Right renal pelvis (tissue), 4 donors: ENCODE measurements around the gene TRAF1. TPM values are rescaled to one million over a fixed set of nuclear protein-coding genes. Genes with fewer than 3 reads are reported as not detected.

ENCODE experiments used
- DNase-seq, 4 donors: peaks; one replicate each; pipeline ENCODE4 v3.0.0-alpha.2; 2013; ENCODE audit warnings: low read depth in 4 of 4, low spot score in 3 of 4, missing footprints in 1 of 4
- polyA plus RNA-seq, 4 donors: library from polyadenylated mRNA; unstranded; fragments of 120-200 nt; gene quantifications; one replicate each; pipeline ENCODE4 v1.2.1, GENCODE V29; 2013; ENCODE audit not compliant: insufficient read length in 4 of 4

The TRAF1 gene
- polyA plus RNA-seq, 4 donors, result 4.6 to 6.0 (median 4.9) TPM

DNA sequence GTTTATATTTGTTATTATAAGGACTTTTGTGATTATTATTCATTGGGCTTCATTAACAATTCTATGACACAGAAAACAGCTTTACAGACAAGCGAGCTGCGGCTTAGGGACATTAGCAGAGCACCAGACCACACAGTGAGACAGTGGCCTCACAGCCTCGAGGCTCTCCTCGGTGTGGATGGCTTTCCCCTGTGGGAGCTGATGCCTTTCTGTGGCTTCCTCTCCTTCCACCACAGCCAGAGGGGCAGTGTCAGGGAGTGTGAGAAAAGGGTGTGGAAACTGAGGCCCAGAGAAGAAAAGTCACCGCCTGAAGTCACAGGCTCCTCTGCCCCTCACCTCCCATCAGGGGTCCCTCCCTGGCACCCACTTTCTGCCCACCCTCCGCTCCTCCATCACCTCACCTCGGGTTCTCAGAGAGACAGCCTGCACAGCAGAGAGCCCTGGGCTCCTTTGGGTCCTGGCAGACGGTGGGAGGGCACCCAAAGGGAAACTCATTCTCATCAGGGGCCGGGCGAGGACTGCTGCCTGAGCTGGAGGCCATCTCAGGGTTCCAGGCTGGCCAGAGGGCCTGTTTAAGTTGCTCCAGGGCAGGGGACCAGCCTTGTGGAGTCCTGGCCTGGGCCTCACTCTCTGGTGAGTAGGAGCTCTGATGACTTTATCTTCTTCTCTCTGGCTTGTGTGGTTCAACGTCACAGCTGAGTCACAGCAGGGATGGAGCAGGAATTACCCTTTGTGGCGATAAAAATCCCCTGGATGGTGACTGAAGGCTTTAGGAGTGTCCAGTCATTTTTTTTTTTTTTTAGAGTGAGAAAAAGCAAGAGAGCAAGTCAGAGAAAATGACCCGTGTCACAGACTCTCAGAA is 830 bp downstream of the TRAF1 start:
- no peak for DNase-seq

DNA sequence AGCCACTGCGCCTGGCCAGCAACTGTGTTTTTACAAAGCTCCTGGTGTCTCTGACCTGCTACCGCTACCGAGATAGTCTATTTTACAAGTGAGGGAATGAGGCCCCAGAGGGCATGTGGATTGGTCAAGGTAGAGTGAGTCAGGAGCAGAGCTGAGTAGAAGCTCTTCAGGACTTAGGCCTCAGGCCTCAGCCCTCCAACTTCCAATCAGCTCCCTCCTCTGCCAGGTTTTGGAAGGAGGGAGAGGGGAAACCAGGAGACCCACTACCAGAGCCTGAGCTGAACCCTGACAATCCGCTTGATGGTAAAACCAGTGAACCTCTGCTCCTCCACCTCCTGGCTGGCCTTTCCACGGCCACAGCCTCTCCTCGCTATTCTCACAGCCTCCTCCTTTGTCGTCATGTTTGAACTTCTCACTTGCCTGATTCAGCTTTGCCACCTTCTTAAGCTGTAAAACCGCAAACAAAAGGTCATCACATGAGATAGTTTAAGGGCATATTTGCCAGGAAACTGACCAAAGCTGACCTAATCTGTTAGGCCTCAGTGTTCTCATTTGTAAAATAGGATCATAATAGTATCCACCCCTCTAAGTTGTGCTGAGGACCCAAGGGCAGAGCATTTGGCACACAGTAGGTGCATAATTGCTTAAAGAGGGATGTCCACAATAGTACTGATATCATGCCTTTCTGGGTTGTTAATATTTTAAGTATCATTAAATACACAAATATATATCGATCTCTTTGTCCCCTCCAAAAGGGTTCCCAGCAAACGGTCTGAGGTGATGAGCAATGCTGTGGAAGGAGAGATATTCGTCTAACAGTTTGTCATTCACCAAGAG is 1.7 kb downstream of the TRAF1 start:
- no peak for DNase-seq

DNA sequence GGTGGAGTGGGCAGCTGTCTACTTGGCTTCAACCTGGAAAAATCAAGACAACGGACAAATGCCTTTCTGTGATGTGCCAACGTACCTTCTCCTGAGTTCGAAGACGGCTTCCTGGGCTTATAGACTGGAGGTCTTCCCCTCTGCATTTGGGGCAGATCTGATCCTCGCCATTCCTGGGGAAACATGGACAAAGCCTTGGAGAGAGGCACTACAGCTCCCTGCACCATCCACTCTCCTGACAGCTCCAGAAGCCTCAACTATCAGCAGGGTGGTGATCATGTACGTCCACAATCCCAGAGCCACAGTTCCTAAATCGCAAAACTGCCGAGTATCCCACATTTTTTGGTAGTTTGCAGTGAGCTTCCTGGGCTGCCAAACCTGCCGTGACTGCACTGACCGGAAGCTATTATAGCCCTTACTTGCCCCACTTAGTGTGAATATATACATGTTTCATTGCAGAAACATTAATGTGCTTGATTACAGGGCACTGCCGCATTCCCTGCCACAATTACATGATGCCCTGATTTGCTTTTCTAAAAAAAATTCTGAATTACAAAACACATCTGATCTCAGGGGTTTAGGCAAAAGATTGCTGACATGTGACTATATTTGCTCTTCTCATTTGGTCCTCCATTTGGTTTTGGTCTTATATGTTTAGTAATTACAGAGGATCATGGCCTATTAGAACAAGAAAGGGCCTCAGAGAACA is 2.8 kb downstream of the TRAF1 start:
- DNase-seq, result no peak

DNA sequence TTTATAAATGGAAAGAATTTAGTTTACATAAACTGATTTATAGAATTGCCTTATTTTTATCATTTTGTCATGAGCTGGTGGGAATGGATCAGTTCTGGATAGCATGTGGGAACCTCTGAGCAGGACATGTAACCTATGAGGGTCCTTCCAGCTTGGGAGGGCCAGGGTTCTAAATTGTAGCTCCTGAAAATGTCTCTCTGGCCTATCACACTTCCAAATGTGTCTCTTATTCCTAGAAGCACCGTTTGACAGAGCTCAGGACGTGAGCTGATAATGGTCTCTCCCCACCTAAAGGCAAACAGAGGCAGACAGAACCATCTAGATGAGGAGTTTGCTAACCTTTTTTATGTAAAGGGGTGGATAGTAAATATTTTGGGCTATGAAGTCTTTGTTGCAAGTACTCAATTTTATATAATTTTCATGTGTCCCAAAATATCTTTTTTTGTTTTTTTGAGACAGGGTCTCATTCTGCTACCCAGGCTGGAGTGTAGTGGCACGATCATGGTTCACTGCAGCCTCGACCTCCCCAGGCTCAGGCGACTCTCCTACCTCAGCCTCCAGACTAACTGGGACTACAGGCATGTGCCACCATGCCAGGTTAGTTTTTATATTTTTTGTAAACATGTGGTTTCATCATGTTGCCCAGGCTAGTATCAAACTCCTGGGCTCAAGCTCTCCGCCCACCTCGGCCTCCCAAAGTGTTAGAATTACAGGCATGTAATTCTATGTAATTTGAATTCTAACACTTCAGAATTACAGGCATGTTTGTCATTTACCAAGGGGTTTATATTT is 4.0 kb downstream of the TRAF1 start:
- DNase-seq, result no peak

DNA sequence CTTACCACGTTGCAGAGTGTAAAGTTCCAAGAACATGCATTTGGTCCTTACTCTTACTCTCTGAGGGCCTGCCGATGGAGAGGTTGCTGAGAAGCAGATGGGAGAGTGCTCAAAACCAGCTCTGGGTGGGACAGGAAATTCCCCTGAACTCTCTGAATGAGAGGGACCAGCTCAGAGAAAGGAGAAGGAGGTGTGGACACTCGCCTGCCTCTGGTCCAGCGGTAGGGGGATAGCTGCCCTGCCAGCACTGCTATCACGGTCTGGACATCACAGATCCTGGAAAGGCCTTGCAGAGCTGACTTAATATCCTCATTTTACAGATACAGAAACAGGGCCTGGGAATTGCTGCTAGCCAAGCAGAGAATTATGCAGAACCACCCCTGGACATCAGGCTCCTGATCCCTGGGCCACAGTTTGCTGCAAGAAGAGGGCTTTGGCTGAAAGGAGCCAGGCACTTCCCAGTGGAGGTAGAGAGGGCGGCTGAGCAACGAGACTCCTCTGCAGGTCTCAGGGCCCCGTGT is 4.9 kb downstream of the TRAF1 start:
- no peak for DNase-seq

DNA sequence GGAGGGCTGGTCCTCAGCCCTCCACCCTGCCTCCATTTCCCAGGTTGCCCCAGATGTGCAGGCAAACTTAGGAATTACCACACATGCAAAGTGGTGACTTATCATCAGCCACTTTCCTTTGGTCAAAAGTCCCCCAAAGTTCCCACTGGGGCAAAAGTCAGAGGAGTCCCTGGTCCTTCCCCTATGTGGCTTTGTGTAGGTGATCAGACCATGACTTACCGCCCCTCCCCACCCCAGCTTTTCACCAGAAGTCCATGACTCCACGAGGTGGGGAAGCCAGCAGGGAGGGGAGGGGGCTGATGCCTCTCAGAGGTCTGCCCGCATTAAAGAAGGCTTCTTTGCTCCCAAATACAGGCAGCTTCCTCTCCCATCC is 5.8 kb downstream of the TRAF1 start:
- DNase-seq, result no peak

DNA sequence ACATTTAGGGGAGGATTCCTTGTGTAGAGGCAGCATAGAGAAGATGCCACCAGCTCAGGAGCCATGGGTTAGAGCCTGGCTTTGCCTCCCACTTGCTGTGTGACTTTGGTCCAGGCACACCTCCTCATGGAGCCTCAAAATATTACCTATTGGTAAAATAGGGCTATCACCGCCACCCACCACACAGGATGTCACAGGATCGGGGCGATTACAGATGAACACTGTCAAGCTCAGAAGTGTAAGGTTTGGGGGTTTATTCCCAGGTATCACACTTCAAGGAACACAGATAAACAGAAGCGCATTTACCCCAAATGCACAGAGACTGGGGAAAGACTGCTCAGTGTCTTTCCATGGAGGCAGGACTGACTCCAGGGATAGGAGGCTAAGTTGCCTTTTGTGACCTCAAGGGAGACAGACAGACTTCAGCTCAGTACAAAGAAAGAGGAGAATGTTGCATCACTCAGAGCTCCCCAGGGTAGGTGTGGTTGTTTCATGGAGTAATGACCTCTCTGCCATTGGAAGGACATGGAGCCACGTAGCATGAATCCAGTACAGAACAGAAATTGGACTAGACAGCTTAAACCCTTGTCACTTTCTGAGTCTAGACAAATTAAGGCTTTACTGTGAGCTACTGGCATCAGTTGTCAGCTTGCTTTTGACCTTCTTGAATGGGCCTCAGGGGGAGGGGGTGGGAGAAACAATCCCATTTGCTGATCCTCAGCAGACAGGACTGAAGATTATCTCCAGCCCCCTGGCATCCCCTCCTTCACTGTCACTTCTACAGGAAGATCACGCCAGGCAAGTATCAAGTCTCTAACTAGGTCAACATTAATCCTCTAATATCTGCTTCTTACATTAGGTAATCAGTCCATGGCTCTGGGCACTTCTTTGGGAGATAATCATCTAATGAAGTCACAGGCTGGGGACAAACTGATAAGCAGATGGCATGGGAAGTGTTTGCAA is 6.5 kb downstream of the TRAF1 start:
- no peak for DNase-seq

DNA sequence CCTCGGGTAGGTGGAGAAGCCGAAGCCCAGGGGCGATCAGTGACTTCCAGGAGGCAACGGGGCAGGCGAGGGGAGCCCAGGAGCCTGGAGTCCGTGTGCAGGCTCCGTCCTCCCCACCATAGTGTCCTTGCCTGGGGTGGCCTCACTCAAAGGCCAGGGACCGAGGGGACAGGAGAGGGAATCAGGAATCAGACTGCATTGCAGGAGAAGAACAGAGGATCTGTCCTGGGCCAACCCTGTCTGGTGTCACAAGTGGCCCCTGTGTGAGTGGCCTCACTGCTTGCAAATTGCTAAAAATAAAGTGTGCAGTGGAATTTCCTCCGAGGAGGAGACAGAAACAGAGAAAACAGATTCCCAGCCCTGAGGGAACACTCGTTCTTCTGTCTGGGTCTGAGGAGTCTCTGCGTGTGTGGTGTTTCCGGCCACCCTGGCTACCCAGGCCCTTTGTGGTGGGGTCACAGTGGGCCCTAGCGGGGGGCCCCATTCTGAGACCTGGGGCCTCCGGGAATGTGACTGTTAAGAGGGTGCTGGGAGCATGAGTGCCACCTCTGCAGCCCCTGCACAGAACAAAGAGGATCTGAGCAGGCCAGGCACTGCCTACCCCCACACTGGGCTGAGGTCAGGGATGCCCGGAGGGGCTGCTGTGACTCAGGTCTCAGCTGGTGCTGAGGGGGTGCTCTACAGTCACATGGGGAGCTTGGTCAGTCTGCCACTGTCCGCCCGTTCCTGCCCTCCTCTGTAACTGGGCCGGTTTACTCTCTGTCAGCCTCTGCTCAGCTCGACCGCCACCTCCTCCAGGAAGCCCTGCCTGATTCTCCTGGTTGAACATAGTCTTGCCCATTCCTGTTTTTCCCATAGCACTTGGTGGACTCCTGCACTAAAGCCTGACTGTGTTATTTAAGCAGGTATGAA is 7.4 kb downstream of the TRAF1 start:
- DNase-seq, result no peak

DNA sequence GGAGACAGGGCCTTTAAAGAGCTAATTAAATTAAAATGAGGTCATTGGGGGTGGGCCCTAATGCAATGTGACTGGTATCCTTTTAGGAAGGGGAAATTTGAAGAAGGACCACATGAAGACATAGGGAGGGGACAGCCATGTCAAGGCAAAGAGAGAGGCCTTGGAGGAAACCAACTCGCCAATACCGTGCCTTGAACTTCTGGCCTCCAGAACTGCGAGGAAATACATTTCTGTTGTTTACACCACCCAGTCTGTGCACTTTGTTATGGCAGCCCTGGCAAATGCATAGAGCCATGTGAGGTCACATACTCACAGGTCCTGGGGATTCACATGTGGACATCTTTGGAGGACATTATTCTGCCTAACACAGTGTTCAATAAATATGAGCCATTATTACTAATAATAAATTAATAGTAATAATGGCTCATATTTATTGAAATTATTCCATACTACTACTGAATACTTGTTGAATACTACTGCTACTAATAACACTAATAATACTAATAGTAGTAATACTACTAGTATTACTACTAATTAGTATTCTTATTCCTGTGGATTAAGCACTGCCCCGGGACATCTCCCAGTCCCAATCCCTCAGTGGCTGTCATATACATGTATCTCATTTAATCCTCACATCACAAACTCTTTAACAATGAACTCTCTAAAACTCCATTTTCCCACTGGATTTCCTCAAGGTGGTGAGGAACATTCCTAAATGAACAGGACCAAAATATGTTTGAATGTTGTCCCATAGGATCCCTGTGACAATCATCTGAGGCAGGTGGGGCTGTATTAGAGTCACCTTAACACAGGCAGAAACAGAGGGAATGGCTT is 8.4 kb downstream of the TRAF1 start:
- no peak for DNase-seq

DNA sequence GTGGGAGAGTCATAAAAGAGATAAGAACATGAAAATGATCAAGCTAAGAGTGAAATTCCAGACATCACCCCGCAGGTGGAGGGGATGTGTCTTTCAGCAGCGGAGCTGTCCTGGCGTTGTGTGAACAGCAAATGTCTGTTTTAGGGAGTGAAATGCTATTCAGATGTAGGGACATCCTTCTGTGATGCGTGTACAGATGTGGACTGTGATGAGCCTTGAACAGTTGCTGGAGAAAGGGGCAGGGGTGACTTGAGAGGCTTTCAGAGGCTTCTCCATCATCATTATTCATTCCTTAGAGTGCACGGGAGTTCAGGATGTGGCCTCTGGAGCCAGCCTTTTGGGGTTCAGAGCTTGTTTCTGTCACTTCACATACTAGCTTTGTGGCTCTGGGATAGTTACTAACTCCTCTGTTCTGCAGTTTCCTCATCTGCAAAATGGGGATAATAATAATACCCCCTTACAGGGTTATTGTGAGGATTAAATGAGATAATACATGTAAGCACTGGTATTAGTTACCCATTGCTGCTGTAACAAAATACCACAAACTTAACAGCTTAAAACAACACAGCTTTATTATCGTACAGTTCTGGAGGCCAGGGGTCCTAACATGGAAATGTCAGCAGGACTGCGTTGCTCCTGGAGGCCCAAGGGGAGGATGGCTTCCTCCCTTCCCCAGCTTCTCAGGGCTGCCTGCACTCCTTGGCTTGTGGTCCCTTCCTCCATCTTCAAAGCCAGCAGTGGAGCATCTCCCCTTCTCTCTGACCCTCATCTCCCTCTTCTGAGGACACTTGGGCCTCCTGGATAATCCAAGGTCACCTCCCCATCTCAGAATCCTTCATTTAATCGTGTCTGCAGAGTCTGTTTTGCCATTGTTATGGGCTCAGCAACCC is 9.4 kb downstream of the TRAF1 start:
- no peak for DNase-seq

DNA sequence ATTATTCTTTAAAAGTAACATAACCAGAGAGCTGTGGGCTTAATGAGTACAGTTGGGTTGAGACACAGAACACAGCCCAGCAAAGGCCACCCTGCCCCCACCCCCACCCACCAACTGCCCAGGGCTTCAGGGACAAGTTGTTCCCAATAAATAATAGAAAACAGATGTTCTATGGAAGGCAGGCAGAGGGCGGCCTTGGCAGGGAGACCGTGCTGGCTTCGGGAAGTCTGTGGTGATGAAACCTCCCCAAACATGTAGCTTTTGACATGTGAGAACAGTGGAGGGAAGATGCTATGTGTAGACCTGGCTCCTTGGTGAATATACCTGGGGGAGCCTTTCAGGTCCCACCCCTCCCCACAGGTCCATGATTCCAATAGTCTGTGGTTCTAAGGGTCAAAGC is 10.0 kb downstream of the TRAF1 start:
- DNase-seq, result no peak

DNA sequence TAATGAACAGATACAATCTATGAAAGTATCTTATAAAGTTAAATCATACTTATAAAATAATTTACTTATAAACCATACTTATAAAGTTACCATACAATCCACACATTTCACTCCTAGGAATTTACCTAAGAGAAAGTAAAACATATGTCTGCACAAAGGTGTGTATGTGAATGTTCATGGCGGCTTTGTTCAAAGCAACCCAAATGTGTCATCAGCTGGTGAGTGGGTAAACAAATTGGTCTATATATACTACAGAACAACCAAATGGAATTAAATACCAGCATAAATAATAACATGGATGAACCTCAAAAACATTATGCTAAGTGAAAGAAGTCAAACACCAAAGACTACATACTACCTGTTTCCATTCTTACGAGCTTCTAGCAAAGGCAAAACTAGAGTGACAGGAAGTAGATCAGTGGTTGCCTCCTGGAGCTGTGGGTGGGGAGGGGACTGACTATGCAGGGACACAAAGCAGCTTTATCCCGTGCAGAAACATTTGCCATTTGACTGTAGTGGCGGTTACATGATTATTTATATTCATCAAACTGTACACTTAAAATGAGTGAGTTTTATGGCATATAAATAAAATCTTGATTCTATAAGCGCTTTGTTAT is 10.6 kb downstream of the TRAF1 start:
- DNase-seq, result no peak

DNA sequence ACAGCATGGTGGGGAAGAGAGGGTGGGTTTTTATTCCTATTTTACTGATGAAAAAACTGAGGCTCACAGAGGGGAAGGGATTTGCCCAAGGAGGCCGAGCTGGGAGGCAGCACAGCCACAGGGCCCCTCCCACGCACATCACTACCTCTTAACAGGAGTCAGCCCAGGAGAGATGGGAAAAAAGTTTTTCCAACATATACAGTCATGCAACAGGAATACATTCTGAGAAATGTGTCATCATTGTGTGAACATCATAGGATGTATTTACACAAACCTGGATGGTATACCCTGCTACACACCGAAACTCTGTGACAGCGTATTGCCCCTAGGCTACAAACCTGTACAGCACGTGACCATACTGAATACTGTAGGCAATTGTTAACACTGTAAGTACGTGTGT is 11.6 kb downstream of the TRAF1 start:
- no peak for DNase-seq

DNA sequence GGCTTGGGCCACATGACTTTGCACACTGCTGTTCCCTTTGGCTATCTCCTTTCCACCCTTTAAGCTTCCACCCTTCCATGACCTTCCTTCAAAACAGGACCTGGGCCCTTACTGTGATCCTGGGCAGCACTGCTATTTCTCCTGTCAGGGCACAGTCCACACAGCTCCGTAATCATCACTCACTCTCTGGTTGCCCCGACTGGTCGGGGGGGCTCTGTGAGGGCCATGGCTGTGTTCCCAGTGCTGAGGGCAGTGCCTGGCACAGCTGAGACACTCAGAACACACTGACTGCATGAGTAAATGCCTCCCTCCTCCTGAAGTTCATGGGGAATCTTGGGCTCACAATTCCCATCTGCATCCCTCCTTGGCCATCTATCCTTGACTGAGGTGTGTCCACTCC is 12.2 kb downstream of the TRAF1 start:
- no peak for DNase-seq

DNA sequence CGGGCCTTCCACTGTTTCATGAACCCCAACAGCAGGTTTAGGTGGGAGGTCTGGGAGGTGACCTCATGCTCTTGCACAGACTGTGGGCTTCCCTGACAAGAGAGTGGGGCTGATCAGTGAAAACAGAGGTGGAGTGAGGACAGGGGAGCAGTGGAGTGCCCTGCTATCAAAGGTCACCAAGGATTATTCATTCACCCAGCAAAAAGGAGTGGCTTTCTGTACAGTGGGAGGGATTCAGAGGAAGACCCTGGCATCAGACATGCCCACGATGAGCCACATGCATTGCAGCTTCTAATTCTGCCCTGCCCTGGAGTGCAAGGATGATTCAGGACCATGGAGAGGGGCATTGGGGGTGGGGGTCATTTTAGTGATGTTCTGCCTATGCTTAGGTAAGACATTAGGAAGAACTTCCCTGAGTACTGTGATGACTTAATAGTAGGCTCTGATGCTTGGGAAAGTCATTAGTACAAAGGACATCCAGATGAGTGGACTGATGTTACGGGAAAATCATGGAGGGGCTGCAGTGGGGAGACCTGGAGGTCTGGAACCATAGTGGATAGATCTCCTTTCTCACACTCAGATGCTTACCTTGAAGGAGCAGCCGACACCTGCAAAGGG is 12.8 kb downstream of the TRAF1 start:
- DNase-seq, result no peak
